Left lung (tissue), 10 donors: Measurements from ENCODE around the gene PIKFYVE. TPM values are rescaled to one million over a fixed set of nuclear protein-coding genes. Genes with fewer than 3 reads are reported as not detected.

Experiments used
- ATAC-seq: fragments of 200-7000 bp; cut with Tn5 transposase; one replicate; pipeline ENCODE4 v1.9.1; 2020; ENCODE audit warnings: moderate library complexity
- DNase-seq, 4 donors: peaks; one replicate each; pipeline ENCODE4 v3.0.0-alpha.2; 2013 to 2020
- H3K27ac ChIP-seq, 2 donors: fragments of 200-600 bp; sonication (generic) in 1 of 2; one replicate each; pipeline versions ENCODE4 v1.5.0 to v1.8.0; 2020 to 2021
- H3K27me3 ChIP-seq, 2 donors: fragments of 200-600 bp; sonication (generic) in 1 of 2; one replicate each; pipeline versions ENCODE4 v1.5.0 to v1.8.0; 2020 to 2021
- H3K36me3 ChIP-seq, 2 donors: fragments of 200-600 bp; sonication (generic) in 1 of 2; one replicate each; pipeline versions ENCODE4 v1.5.0 to v1.8.0; 2020 to 2021
- H3K4me1 ChIP-seq, 2 donors: fragments of 200-600 bp; one replicate each; pipeline ENCODE4 v1.8.0; 2021
- H3K4me3 ChIP-seq, 2 donors: fragments of 200-600 bp; sonication (generic) in 1 of 2; one replicate each; pipeline versions ENCODE4 v1.5.0 to v1.8.0; 2020 to 2021; ENCODE audit warnings: mild to moderate bottlenecking in 1 of 2
- H3K9me3 ChIP-seq, 2 donors: fragments of 200-600 bp; sonication (generic) in 1 of 2; one replicate each; pipeline versions ENCODE4 v1.5.0 to v1.8.0; 2020 to 2021
- intact Hi-C, 2 donors: fragments of 100-400 bp; cut with DNase I; formaldehyde crosslinking; loops; one replicate each; pipeline versions ENCODE4 v1.11.2 to v1.14.2; 2022
- polyA plus RNA-seq, 6 donors: library from polyadenylated mRNA; unstranded; fragments of 120-200 nt; gene quantifications; one replicate each; pipeline ENCODE4 v1.2.1, GENCODE V29; 2013; ENCODE audit not compliant: insufficient read length in 6 of 6
- total RNA-seq, 2 donors: library from RNA; stranded (reverse); fragmentation: NEBNext Ultra II Directional; extraction: Animal tissue kit (Norgen Biotek cat#: 25700); gene quantifications; one replicate each; pipeline ENCODE4 v1.2.1, GENCODE V29; 2021
- TF ChIP-seq, protein P1 (sequence below), 2 donors: fragments of 200-600 bp; sonication (generic) in 1 of 2; IDR thresholded peaks; one replicate each; pipeline versions ENCODE4 v1.5.0 to v1.8.0; 2021; ENCODE audit warnings: antibody characterized with exemption in 2 of 2
- donor health status: DM: no; HTN: yes; CAD: no.
- donor health status: DM: no; HTN: no; CAD: no.

PIKFYVE gene
- total and polyA plus RNA-seq, 8 donors: 23.8 to 31.6 (median 26.7) TPM

DNA sequence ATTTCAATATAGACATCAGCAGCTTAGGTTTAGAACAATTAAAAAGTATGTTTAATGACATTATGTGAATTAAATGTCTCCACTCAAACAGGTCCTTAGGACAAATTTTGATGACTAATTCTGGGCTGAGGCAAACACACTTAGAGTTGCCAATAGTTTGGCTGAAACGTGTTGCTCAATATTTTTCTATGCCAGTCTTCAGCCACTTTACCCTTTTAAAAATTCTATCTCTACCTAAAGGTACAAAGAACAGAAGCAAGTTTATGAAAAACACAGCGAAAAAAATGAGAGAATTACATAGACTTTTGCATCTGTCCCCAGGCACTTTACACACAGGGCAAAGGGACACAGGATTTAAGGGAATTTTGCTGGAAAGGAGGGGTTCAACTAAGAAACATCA lies 15.7 kb upstream of the PIKFYVE start:
- no peaks in the 10 kb centered on the region for H3K9me3 ChIP-seq
- peak overlapping the region in 1 of 2 donors; percentile 24 for H3K27ac ChIP-seq
- intact Hi-C loops: loop anchor here in 1 of 2 donors (5.0 kb wide), 1 partner anchor 73 kb away; no protein-coding TSS in a partner anchor
- ATAC-seq: no peak
- TF ChIP-seq, protein P1, sequence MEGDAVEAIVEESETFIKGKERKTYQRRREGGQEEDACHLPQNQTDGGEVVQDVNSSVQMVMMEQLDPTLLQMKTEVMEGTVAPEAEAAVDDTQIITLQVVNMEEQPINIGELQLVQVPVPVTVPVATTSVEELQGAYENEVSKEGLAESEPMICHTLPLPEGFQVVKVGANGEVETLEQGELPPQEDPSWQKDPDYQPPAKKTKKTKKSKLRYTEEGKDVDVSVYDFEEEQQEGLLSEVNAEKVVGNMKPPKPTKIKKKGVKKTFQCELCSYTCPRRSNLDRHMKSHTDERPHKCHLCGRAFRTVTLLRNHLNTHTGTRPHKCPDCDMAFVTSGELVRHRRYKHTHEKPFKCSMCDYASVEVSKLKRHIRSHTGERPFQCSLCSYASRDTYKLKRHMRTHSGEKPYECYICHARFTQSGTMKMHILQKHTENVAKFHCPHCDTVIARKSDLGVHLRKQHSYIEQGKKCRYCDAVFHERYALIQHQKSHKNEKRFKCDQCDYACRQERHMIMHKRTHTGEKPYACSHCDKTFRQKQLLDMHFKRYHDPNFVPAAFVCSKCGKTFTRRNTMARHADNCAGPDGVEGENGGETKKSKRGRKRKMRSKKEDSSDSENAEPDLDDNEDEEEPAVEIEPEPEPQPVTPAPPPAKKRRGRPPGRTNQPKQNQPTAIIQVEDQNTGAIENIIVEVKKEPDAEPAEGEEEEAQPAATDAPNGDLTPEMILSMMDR (IDR thresholded peaks at IDR 0.05): no peak
- no peak overlapping the region for H3K4me3 ChIP-seq
- H3K27me3 ChIP-seq: no peaks in the 10 kb centered on the region
- peaks cover 3 to 79% of the 10 kb centered on the region in 2 donors for H3K36me3 ChIP-seq
- H3K4me1 ChIP-seq: peaks cover 0 to 60% of the 10 kb centered on the region in 2 donors
- DNase-seq: no peak

DNA sequence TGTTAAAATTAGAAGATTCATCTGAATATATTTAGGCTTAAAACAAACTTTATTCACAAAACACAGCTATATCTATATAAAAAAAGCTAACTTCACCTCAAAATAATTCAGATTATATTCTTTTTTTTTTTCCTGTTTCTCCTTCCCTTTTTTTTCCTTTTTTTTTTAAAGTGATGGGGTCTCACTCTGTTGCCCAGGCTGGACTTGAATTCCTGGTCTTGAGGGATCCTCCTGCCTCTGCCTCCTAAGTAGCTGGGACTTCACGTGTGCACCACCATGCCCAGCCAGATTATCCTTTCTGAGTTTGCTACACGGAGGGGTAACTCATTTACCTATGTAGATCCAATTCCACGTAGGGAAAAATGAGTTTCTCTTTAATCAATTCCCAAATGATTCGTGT lies 15.0 kb upstream of the PIKFYVE start:
- no peak overlapping the region for H3K4me3 ChIP-seq
- no peak for DNase-seq
- peaks cover 0 to 66% of the 10 kb centered on the region in 2 donors for H3K4me1 ChIP-seq
- H3K9me3 ChIP-seq: no peaks in the 10 kb centered on the region
- intact Hi-C loops: loop anchor here in 1 of 2 donors (5.0 kb wide), 1 partner anchor 74 kb away; no protein-coding TSS in a partner anchor
- H3K27me3 ChIP-seq: no peaks in the 10 kb centered on the region
- H3K36me3 ChIP-seq: peaks cover 3 to 73% of the 10 kb centered on the region in 2 donors
- ATAC-seq: no peak
- H3K27ac ChIP-seq: peak overlapping the region in 1 of 2 donors; percentile 24
- TF ChIP-seq, protein P1 (IDR thresholded peaks at IDR 0.05): no peak

DNA sequence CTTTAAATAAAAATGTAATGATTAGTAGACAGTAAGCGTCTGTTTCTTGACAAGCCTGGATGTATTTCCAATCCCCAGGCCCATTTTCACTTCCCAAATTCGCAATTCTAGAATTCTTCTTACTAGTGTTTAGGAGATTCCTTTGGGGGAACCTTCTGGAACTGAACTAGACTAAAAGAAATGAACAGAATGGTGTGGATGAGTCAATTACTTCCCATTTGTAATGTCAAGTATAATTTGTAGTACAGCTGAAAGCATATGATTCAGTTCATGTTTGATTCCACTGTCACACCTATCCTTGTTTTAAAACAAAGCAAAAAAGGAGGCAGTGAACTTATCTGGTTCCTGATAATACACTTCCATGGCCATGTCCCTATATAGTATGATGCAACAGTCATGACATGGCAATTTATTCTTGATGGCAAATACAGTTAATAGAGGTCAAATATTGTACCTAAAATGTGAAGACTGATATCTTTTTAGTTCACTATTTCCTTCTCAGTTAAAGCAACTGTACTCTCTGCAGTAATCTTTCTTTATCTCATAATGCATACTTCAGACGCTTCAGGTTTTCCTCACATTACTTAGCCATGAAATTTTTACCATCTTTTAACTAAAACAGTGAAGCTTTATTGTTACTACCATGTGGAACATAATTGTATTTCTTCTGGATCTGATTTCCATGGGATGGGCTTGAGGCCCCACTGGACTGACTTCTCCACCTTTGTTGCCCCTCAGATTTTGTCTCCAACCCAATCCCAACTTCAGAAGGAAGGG lies 13.2 kb upstream of the PIKFYVE start:
- peaks cover 0 to 56% of the 10 kb centered on the region in 2 donors for H3K4me1 ChIP-seq
- no peak for ATAC-seq
- H3K27ac ChIP-seq: peak overlapping the region; percentile 74 to 85
- DNase-seq: no peak
- H3K9me3 ChIP-seq: no peaks in the 10 kb centered on the region
- intact Hi-C loops: loop anchor here in 1 of 2 donors (5.0 kb wide), 1 partner anchor 76 kb away; no protein-coding TSS in a partner anchor
- H3K4me3 ChIP-seq: peak overlapping the region in 1 of 2 donors; percentile 95
- TF ChIP-seq, protein P1 (IDR thresholded peaks at IDR 0.05): no peak
- no peaks in the 10 kb centered on the region for H3K27me3 ChIP-seq
- peaks cover 3 to 55% of the 10 kb centered on the region in 2 donors for H3K36me3 ChIP-seq

DNA sequence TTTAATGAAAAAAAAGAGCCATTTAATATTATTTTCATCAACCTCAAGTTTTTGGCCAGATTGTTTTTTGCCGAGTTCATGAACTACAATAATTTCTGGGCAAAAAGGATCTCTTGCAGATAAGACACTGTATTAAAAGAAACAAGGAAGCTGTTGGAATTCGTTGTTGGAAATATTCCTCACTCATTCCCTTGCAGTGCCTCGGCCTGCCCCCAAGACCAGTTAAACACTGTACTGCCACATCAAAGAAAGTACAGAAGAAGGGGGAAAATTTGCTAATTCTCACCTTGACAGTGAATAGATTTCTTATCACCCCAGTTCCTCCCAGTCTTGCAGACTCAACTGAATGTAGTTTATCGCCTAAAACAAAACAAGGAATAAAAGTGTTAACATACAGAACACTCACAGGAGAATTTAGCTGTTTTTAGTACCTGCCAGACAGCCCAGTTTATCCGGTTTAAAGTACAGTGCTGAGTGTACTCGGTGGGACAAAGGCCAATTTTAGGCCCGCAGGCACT lies 12.4 kb upstream of the PIKFYVE start:
- Histone ChIP-seq H3K4me1 (peaks cover 0 to 52% of the 10 kb centered on the region in 2 donors), H3K27ac (peak overlapping the region; percentile 74 to 85), H3K4me3 (peak overlapping the region; percentile 75 to 95), H3K36me3 (peaks cover 0 to 47% of the 10 kb centered on the region in 2 donors), H3K27me3 (no peaks in the 10 kb centered on the region), H3K9me3 (no peaks in the 10 kb centered on the region)
- DNase-seq: no peak
- TF ChIP-seq, protein P1 (IDR thresholded peaks at IDR 0.05): no peak
- intact Hi-C loops: loop anchor here in 1 of 2 donors (5.0 kb wide), 1 partner anchor 76 kb away; no protein-coding TSS in a partner anchor
- ATAC-seq: no peak
